EL (cell line): ENCODE measurements around the gene TMEM132D.

Experiments
- DNase-seq: peaks from one replicate; pipeline ENCODE4 v3.0.0-alpha.2; 2016

The TMEM132D gene

DNA sequence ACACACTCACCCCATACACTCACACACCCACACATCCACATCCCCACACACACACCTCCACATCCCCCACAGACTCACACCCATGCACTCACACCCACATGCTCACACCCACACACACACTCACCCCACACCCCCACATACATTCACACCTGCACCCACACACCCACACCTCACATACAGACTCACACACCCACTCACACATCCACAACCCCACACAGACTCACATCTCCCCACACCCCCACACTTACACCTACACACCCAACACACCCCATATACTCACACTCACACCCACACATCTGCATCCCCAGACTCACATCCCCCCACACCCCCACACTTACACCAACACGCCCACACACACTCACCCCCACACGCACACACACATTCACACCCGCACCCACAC is 878.8 kb downstream of the TMEM132D start:
- no peak for DNase-seq
